SK-N-SH (cell line): Measurements from ENCODE around the gene WDR47. TPM values are rescaled to one million over a fixed set of nuclear protein-coding genes. Genes with fewer than 3 reads are reported as not detected.

Experiments
- CTCF ChIA-PET: fragments of 300-600, 350-600 bp; formaldehyde crosslinking; extraction: SDS; loops from one replicate; lab custom pipeline; 2021; lab: Yijun Ruan, JAX
- POLR2A ChIA-PET: fragments of 350-600 bp; sonication (Branson Sonifier 250); formaldehyde crosslinking; extraction: SDS; loops from one replicate; lab custom pipeline; 2020; ENCODE audit warnings: antibody characterized with exemption, inconsistent platforms; lab: Yijun Ruan, JAX
- DNase-seq: peaks from one replicate; pipeline ENCODE4 v3.0.0; 2012
- H2AFZ ChIP-seq: fragments of 200-600 bp; sonication (generic); 2 replicates; pipeline ENCODE4 v1.8.1; 2016; ENCODE audit warnings: antibody characterized with exemption, mild to moderate bottlenecking, low read depth
- H3F3A ChIP-seq: fragments of 200-600 bp; sonication (generic); replicated peaks from 2 replicates; pipeline ENCODE3; 2016; ENCODE audit warnings: antibody characterized with exemption, mild to moderate bottlenecking; ENCODE audit not compliant: insufficient read depth
- H3K27ac ChIP-seq, 2 experiments: fragments of 200-500 bp in 1 of 2; fragments of 200-600 bp in 1 of 2; sonication (Bioruptor generic) in 1 of 2; sonication (generic), shearing (Covaris generic) in 1 of 2; 2 replicates each; pipeline versions ENCODE4 v1.5.1 to v1.6.1; 2014 to 2016; ENCODE audit warnings: low read depth in 2 of 2, inconsistent platforms in 1 of 2, low read length in 1 of 2, mild to moderate bottlenecking in 1 of 2, mixed read lengths in 1 of 2
- H3K27me3 ChIP-seq: fragments of 200-600 bp; sonication (generic), shearing (Covaris generic); 2 replicates; pipeline ENCODE4 v1.6.1; 2016; ENCODE audit warnings: mixed run types; ENCODE audit not compliant: insufficient read depth
- H3K36me3 ChIP-seq, 2 experiments: fragments of 200-500 bp in 1 of 2; fragments of 200-600 bp in 1 of 2; sonication (Bioruptor generic) in 1 of 2; sonication (generic) in 1 of 2; replicated peaks in 1 of 2; 2 replicates each; pipeline versions ENCODE3 to v1.5.1; 2014 to 2016; ENCODE audit warnings: low read length in 1 of 2, mild to moderate bottlenecking in 1 of 2; ENCODE audit not compliant: insufficient read depth in 2 of 2, control insufficient read depth in 1 of 2
- H3K4me1 ChIP-seq, 2 experiments: fragments of 200-500 bp in 1 of 2; fragments of 200-600 bp in 1 of 2; sonication (Bioruptor generic) in 1 of 2; sonication (generic), shearing (Covaris generic) in 1 of 2; 2 replicates each; pipeline versions ENCODE4 v1.5.1 to v1.6.1; 2014 to 2016; ENCODE audit warnings: low read depth in 1 of 2, low read length in 1 of 2, mixed run types in 1 of 2; ENCODE audit not compliant: insufficient read depth in 2 of 2, control insufficient read depth in 1 of 2
- H3K4me2 ChIP-seq: fragments of 200-600 bp; sonication (generic), shearing (Covaris generic); 2 replicates; pipeline ENCODE4 v1.6.1; 2017; ENCODE audit warnings: mixed run types
- H3K4me3 ChIP-seq, 2 experiments: fragments of 200-500 bp in 1 of 2; fragments of 200-600 bp in 1 of 2; sonication (Bioruptor generic) in 1 of 2; sonication (generic), shearing (Covaris generic) in 1 of 2; 2 replicates each; pipeline versions ENCODE4 v1.5.1 to v1.8.1; 2014 to 2016; ENCODE audit warnings: low read depth in 2 of 2, inconsistent platforms in 1 of 2, low read length in 1 of 2, mild to moderate bottlenecking in 1 of 2, mixed read lengths in 1 of 2, moderate library complexity in 1 of 2
- H3K79me2 ChIP-seq: fragments of 200-600 bp; sonication (generic); 2 replicates; pipeline ENCODE4 v1.8.1; 2017; ENCODE audit warnings: mild to moderate bottlenecking; ENCODE audit not compliant: insufficient read depth
- H3K9ac ChIP-seq: fragments of 200-600 bp; sonication (generic); 2 replicates; pipeline ENCODE4 v1.6.1; 2017; ENCODE audit warnings: mixed run types
- H3K9me2 ChIP-seq: fragments of 200-600 bp; sonication (generic); 2 replicates; pipeline ENCODE4 v1.6.1; 2017; ENCODE audit warnings: mixed run types
- H3K9me3 ChIP-seq: fragments of 200-600 bp; sonication (generic); 2 replicates; pipeline ENCODE4 v1.6.1; 2017; ENCODE audit warnings: mixed run types, mild to moderate bottlenecking, moderate library complexity
- H4K20me1 ChIP-seq: fragments of 200-600 bp; sonication (generic); 2 replicates; pipeline ENCODE4 v1.6.1; 2017; ENCODE audit warnings: mild to moderate bottlenecking, mixed run types; ENCODE audit not compliant: insufficient read depth
- CHD2 ChIP-seq: fragments of 150-350 bp; IDR thresholded peaks from 2 replicates; pipeline ENCODE4 v1.6.1; 2018; ENCODE audit warnings: low read length; ENCODE audit not compliant: partially characterized antibody
- EP300 ChIP-seq, 2 experiments: IDR thresholded peaks; 2 replicates each; pipeline versions ENCODE4 v1.4.0 to v1.6.1; 2012; ENCODE audit warnings: borderline replicate concordance in 1 of 2, low read depth in 1 of 2, low read length in 1 of 2
- EZH2phosphoT487 ChIP-seq: fragments of 200-600 bp; sonication (generic); IDR thresholded peaks from 2 replicates; pipeline ENCODE4 v1.6.1; 2017; ENCODE audit warnings: low read depth, mixed run types, mild to moderate bottlenecking, antibody characterized with exemption, moderate library complexity, borderline replicate concordance
- FOSL2 ChIP-seq: IDR thresholded peaks from 2 replicates; pipeline ENCODE4 v1.4.0; 2012; ENCODE audit warnings: low read depth, mild to moderate bottlenecking, moderate library complexity, borderline replicate concordance
- GABPA ChIP-seq: IDR thresholded peaks from 2 replicates; pipeline ENCODE4 v1.4.0; 2012; ENCODE audit warnings: low read depth, mild to moderate bottlenecking
- JUND ChIP-seq: IDR thresholded peaks from 2 replicates; pipeline ENCODE4 v1.4.0; 2012
- MEF2A ChIP-seq: IDR thresholded peaks from 2 replicates; pipeline ENCODE4 v1.4.0; 2012; ENCODE audit warnings: low read depth, borderline replicate concordance
- NRF1 ChIP-seq: IDR thresholded peaks from 2 replicates; pipeline ENCODE4 v1.6.1; 2012; ENCODE audit warnings: low read depth, mild to moderate bottlenecking, low read length
- POLR2AphosphoS5 ChIP-seq: IDR thresholded peaks from 2 replicates; pipeline ENCODE4 v1.6.1; 2012; ENCODE audit warnings: low read depth, low read length
- RAD21 ChIP-seq: IDR thresholded peaks from 2 replicates; pipeline ENCODE4 v1.6.1; 2012; ENCODE audit warnings: mild to moderate bottlenecking, low read length
- RCOR1 ChIP-seq: fragments of 150-350 bp; IDR thresholded peaks from 2 replicates; pipeline ENCODE4 v1.6.1; 2017; ENCODE audit warnings: antibody characterized with exemption, low read length
- RFX5 ChIP-seq: IDR thresholded peaks from 2 replicates; pipeline ENCODE4 v1.6.1; 2012; ENCODE audit warnings: mild to moderate bottlenecking, improper control_type of control experiment, low read length
- RXRA ChIP-seq: IDR thresholded peaks from 2 replicates; pipeline ENCODE4 v1.4.0; 2012; ENCODE audit warnings: low read depth, mild to moderate bottlenecking, borderline replicate concordance
- SIN3A ChIP-seq: IDR thresholded peaks from 2 replicates; pipeline ENCODE4 v1.6.1; 2012; ENCODE audit warnings: low read depth, mild to moderate bottlenecking, low read length, moderate library complexity, borderline replicate concordance
- SMC3 ChIP-seq: IDR thresholded peaks from 2 replicates; pipeline ENCODE4 v1.6.1; 2012; ENCODE audit warnings: low read depth, low read length, improper control_type of control experiment
- TAF1 ChIP-seq: IDR thresholded peaks from 2 replicates; pipeline ENCODE4 v1.6.1; 2012; ENCODE audit warnings: low read depth, mild to moderate bottlenecking, low read length, moderate library complexity, borderline replicate concordance
- TCF12 ChIP-seq: IDR thresholded peaks from 2 replicates; pipeline ENCODE4 v1.4.0; 2012
- WGBS: methylation state at CpG from one replicate; pipeline ENCODE4 v1.1.6; 2017; ENCODE audit warnings: low lambda C conversion rate; 5-methylcytosine and 5-hydroxymethylcytosine counted together
- polyA plus RNA-seq, 3 experiments: library from polyadenylated mRNA; depleted of rRNA; stranded (reverse); fragments of >200 nt; gene quantifications; 2 replicates each; pipeline ENCODE4 v1.2.3, GENCODE V29; 2012
- TF ChIP-seq, protein P1 (sequence below): fragments of 200-600 bp; sonication (generic); IDR thresholded peaks from 2 replicates; pipeline ENCODE4 v1.6.1; 2017; ENCODE audit warnings: antibody characterized with exemption, mild to moderate bottlenecking, moderate library complexity
- TF ChIP-seq, protein P2 (sequence below): IDR thresholded peaks from 2 replicates; pipeline ENCODE4; 2012
- TF ChIP-seq, protein P3 (sequence below): IDR thresholded peaks from 2 replicates; pipeline ENCODE4 v1.4.0; 2012; ENCODE audit warnings: low read depth
- TF ChIP-seq, protein P4 (sequence below): IDR thresholded peaks from 2 replicates; pipeline ENCODE4 v1.4.0; 2012; ENCODE audit warnings: low read depth, borderline replicate concordance
- TF ChIP-seq, protein P5 (sequence below): fragments of 150-350 bp; IDR thresholded peaks from 2 replicates; pipeline ENCODE4 v1.6.1; 2017; ENCODE audit warnings: antibody characterized with exemption, low read length, low read depth, borderline replicate concordance

The WDR47 gene
- polyA plus RNA-seq, 1 of the 3 experiments (the other 2 are of a cell fraction): 7.9 TPM

DNA sequence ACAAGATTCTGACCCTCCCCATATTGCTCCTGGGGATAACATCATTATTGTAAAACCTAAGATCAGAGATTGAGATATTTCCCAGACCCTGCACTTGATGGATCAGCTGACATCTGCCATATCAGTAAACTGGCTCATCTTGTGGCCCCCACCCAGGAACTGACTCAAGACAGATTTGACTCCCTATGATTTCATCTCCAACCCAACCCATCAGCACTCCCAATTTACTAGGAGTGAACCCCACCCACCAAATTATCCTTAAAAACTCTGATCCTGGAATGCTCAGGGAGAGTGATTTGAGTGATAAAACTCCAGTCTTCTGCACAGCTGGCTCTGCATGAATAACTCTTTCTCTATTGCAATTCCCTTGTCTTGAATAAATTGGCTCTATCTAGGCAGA is 72.6 kb downstream of the WDR47 start (continued):
- TF ChIP-seq, protein P1, sequence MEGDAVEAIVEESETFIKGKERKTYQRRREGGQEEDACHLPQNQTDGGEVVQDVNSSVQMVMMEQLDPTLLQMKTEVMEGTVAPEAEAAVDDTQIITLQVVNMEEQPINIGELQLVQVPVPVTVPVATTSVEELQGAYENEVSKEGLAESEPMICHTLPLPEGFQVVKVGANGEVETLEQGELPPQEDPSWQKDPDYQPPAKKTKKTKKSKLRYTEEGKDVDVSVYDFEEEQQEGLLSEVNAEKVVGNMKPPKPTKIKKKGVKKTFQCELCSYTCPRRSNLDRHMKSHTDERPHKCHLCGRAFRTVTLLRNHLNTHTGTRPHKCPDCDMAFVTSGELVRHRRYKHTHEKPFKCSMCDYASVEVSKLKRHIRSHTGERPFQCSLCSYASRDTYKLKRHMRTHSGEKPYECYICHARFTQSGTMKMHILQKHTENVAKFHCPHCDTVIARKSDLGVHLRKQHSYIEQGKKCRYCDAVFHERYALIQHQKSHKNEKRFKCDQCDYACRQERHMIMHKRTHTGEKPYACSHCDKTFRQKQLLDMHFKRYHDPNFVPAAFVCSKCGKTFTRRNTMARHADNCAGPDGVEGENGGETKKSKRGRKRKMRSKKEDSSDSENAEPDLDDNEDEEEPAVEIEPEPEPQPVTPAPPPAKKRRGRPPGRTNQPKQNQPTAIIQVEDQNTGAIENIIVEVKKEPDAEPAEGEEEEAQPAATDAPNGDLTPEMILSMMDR: no peak
- TF ChIP-seq, protein P2, sequence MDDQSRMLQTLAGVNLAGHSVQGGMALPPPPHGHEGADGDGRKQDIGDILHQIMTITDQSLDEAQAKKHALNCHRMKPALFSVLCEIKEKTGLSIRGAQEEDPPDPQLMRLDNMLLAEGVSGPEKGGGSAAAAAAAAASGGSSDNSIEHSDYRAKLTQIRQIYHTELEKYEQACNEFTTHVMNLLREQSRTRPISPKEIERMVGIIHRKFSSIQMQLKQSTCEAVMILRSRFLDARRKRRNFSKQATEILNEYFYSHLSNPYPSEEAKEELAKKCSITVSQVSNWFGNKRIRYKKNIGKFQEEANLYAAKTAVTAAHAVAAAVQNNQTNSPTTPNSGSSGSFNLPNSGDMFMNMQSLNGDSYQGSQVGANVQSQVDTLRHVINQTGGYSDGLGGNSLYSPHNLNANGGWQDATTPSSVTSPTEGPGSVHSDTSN: no peak

DNA sequence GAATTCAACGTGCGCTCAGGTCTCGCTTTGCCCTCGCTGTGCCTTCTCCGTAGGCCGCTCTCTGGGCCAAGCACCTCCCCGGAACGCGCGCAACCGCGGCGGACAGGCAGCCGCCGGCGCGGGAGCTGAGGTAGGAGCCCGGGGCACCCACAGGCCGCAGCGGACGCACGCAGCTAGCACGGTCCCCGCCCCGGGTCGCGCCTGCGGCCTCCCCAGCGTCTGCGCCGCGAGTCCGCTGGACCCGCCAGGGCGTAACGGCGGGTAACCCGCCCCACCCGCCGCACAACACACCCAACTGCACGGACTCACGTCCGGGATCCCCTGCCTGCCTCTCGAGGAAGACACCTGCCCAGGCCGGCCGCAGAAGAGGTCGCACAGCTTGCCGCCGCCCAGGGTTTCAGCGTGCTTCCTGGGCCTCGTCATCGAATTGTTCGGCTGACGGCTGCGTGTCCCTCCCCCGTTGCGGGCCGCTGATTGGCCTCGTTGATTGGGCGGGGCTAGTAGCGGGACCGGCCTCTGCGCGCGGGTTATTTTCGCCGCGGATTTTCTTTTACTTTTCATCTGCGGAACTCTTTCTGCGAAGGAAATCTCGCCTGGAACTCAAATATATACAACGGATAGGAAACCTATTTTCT is 78.7 kb downstream of the WDR47 start, which contains the start of gene CLCC1:
Gene CLCC1 (minus strand): TSS at position 433 of the 635 bp plus-strand sequence. CDS start 13,047 bp downstream, outside the sequence.
- 0% methylated on average over 32 of the region's 72 CpGs for WGBS
- no peaks in the 10 kb centered on the region for H3K9me3 ChIP-seq
- CTCF ChIA-PET: interaction anchor here (0.7 to 4.0 kb wide), 3 partner anchors 22 to 149 kb away, joined by 3 to 11 read pairs (median 4); a partner anchor contains a TSS
- peak within 1 kb of the TSS; percentile 85 for H2AFZ ChIP-seq
- peak within 1 kb of the TSS; percentile 91 for H3K4me2 ChIP-seq
- H3K36me3 ChIP-seq: peaks cover 0 to 8% of the 10 kb centered on the region in 2 experiments
- H3K27me3 ChIP-seq: no peaks in the 10 kb centered on the region
- H3K9me2 ChIP-seq: no peaks in the 10 kb centered on the region
- peak within 1 kb of the TSS; percentile 71 to 89 for H3K27ac ChIP-seq
- H3K4me3 ChIP-seq: peak within 1 kb of the TSS; percentile 62 to 97
- H3K9ac ChIP-seq: peak within 1 kb of the TSS; percentile 78
- H4K20me1 ChIP-seq: 0 out of 2 replicates have a peak, but pooled peaks cover 5% of the 10 kb centered on the region
- DNase-seq: peak; percentile 94
- H3F3A ChIP-seq: no peaks in the 10 kb centered on the region
- POLR2A ChIA-PET: interaction anchor here (0.7 to 1.3 kb wide), 3 partner anchors 11 to 137 kb away, joined by 3 to 4 read pairs (median 3); no protein-coding TSS in a partner anchor
- peaks cover 4 to 6% of the 10 kb centered on the region in 2 experiments; a peak in 3 of 4 replicates for H3K4me1 ChIP-seq
- peaks cover 47% of the 10 kb centered on the region for H3K79me2 ChIP-seq
- TF ChIP-seq RFX5 (peak; percentile 63; the same call in 1 of the 2 replicates), SIN3A (no peak), NRF1 (peak; percentile 22), CHD2 (no peak), SMC3 (no peak), RCOR1 (0 out of 2 replicates have a peak, but pooled peaks have one; percentile 10), TAF1 (peak; percentile 52; the same call in 1 of the 2 replicates), EP300 (IDR thresholded peaks at IDR 0.05; ENCODE audit: borderline replicate concordance in 1 of 2, low read depth in 1 of 2, low read length in 1 of 2) (no peak; a peak in 1 of 4 replicates), POLR2AphosphoS5 (peak; percentile 93), JUND (no peak; the same call in 1 of the 2 replicates), GABPA (no peak), FOSL2 (no peak; the same call in 1 of the 2 replicates), RXRA (no peak), TCF12 (peak; percentile 5; the same call in 1 of the 2 replicates), RAD21 (no peak), MEF2A (no peak), EZH2phosphoT487 (no peak)
- TF ChIP-seq, protein P1: no peak
- TF ChIP-seq, protein P3, sequence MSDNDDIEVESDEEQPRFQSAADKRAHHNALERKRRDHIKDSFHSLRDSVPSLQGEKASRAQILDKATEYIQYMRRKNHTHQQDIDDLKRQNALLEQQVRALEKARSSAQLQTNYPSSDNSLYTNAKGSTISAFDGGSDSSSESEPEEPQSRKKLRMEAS: peak; percentile 87
- TF ChIP-seq, protein P4, sequence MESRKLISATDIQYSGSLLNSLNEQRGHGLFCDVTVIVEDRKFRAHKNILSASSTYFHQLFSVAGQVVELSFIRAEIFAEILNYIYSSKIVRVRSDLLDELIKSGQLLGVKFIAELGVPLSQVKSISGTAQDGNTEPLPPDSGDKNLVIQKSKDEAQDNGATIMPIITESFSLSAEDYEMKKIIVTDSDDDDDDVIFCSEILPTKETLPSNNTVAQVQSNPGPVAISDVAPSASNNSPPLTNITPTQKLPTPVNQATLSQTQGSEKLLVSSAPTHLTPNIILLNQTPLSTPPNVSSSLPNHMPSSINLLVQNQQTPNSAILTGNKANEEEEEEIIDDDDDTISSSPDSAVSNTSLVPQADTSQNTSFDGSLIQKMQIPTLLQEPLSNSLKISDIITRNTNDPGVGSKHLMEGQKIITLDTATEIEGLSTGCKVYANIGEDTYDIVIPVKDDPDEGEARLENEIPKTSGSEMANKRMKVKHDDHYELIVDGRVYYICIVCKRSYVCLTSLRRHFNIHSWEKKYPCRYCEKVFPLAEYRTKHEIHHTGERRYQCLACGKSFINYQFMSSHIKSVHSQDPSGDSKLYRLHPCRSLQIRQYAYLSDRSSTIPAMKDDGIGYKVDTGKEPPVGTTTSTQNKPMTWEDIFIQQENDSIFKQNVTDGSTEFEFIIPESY: no peak
- TF ChIP-seq, protein P5, sequence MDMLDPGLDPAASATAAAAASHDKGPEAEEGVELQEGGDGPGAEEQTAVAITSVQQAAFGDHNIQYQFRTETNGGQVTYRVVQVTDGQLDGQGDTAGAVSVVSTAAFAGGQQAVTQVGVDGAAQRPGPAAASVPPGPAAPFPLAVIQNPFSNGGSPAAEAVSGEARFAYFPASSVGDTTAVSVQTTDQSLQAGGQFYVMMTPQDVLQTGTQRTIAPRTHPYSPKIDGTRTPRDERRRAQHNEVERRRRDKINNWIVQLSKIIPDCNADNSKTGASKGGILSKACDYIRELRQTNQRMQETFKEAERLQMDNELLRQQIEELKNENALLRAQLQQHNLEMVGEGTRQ: no peak
